OCI-LY7 (cell line): ENCODE results near the gene RC3H1. TPM values are rescaled to one million over a fixed set of nuclear protein-coding genes. Genes with fewer than 3 reads are reported as not detected.

Source experiments
- BruUV-seq: library from RNA; stranded (reverse); fragments of 400-500 nt; replicated peaks from 2 replicates; lab custom pipeline; 2021; lab: Mats Ljungman, UMichigan
- CTCF ChIA-PET: fragments of 300-600 bp; sonication (Branson Sonifier 250); formaldehyde crosslinking; loops from one replicate; lab custom pipeline; 2022; ENCODE audit warnings: antibody characterized with exemption; ENCODE audit not compliant: unreplicated experiment; lab: Charles Lee
- POLR2A ChIA-PET: fragments of 300-600 bp; sonication (Branson Sonifier 250); formaldehyde crosslinking; loops from one replicate; lab custom pipeline; 2022; ENCODE audit warnings: antibody characterized with exemption; lab: Charles Lee
- DNase-seq: peaks from one replicate; pipeline ENCODE4 v3.0.0-alpha.2; 2015; ENCODE audit warnings: low spot score
- H2AFZ ChIP-seq: fragments of 200-600 bp; sonication (generic), shearing (Covaris generic); 2 replicates; pipeline ENCODE4 v1.6.1; 2014; ENCODE audit warnings: mild to moderate bottlenecking, antibody characterized with exemption, low read length, moderate library complexity
- H3K27ac ChIP-seq: fragments of 200-600 bp; sonication (generic); 2 replicates; pipeline ENCODE4 v1.5.1; 2014; ENCODE audit warnings: mixed run types, low read depth, mild to moderate bottlenecking, moderate library complexity, low read length, inconsistent platforms; ENCODE audit not compliant: poor library complexity, severe bottlenecking
- H3K36me3 ChIP-seq: fragments of 200-600 bp; sonication (generic); 2 replicates; pipeline ENCODE4 v1.6.1; 2014; ENCODE audit warnings: mild to moderate bottlenecking, antibody characterized with exemption, low read length, moderate library complexity, mixed read lengths; ENCODE audit not compliant: insufficient read depth
- H3K4me1 ChIP-seq: fragments of 200-600 bp; sonication (generic); 2 replicates; pipeline ENCODE4 v1.5.1; 2014; ENCODE audit warnings: mild to moderate bottlenecking, low read length; ENCODE audit not compliant: insufficient read depth, poor library complexity, severe bottlenecking
- H3K4me2 ChIP-seq: fragments of 200-600 bp; sonication (generic); 2 replicates; pipeline ENCODE4 v1.6.1; 2014; ENCODE audit warnings: mild to moderate bottlenecking, low read length
- H3K4me3 ChIP-seq: fragments of 200-600 bp; sonication (generic); 2 replicates; pipeline ENCODE4 v1.5.1; 2014; ENCODE audit warnings: mild to moderate bottlenecking, low read depth, low read length; ENCODE audit not compliant: poor library complexity, severe bottlenecking
- H3K79me2 ChIP-seq: fragments of 200-600 bp; sonication (generic); 2 replicates; pipeline ENCODE4 v1.6.1; 2016; ENCODE audit warnings: low read depth, mild to moderate bottlenecking, low read length, moderate library complexity, mixed read lengths; ENCODE audit not compliant: insufficient read depth
- H3K9me2 ChIP-seq: fragments of 200-600 bp; sonication (generic); 2 replicates; pipeline ENCODE4 v1.6.1; 2016; ENCODE audit warnings: mild to moderate bottlenecking, low read length, mixed read lengths; ENCODE audit not compliant: insufficient read depth
- H3K9me3 ChIP-seq: fragments of 200-600 bp; sonication (generic); 2 replicates; pipeline ENCODE4 v1.6.1; 2014; ENCODE audit warnings: mild to moderate bottlenecking, mixed run types, low read length, mixed read lengths
- H4K20me1 ChIP-seq: fragments of 200-600 bp; sonication (generic); 2 replicates; pipeline ENCODE4 v1.6.1; 2014; ENCODE audit warnings: mild to moderate bottlenecking, antibody characterized with exemption, low read length, moderate library complexity, mixed read lengths; ENCODE audit not compliant: insufficient read depth
- CTCF ChIP-seq: fragments of 200-600 bp; sonication (generic); conservative IDR thresholded peaks from 2 replicates; pipeline ENCODE4 v1.5.1; 2014; ENCODE audit warnings: mild to moderate bottlenecking, antibody characterized with exemption, low read length, moderate library complexity, mixed read lengths
- EZH2phosphoT487 ChIP-seq: fragments of 200-600 bp; sonication (generic); IDR thresholded peaks from 2 replicates; pipeline ENCODE4 v1.6.1; 2018; ENCODE audit warnings: low read depth, borderline replicate concordance, mild to moderate bottlenecking, mixed run types, antibody characterized with exemption, low read length, moderate library complexity, mixed read lengths
- intact Hi-C: fragments of 100-400 bp; cut with micrococcal nuclease; formaldehyde crosslinking; loops from one replicate; pipeline ENCODE4 v1.10.0; 2022; ENCODE audit not compliant: unreplicated experiment
- total RNA-seq, 2 experiments: library from RNA; depleted of rRNA in 1 of 2; stranded (reverse); fragments of >200 nt in 1 of 2; shearing (Covaris generic) in 1 of 2; gene quantifications; 2 replicates each; pipeline ENCODE4 v1.2.3, GENCODE V29; 2014 to 2022

Gene RC3H1
- total RNA-seq, 2 experiments from 2014 or later = 21.0 to 34.0 TPM

DNA sequence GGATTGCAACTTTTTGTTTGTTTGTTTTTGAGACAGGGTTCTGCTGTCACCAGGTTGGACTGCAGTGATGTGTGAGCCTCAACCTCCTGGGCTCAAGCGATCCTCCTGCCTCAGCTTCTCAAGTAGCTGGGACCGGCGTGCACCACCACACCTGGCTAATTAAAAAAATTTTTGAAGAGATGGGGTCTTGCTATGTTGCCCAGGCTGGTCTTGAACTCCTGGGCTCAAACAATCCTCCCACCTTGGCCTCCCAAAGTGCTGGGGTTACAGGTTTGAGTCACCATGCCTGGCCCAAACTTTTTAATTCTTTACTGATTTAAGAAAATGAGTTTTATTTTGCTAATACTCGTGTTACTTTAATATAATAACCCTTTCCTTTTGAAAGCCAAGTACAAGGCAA lies 73.6 kb downstream of the RC3H1 start:
- peaks cover 90% of the 10 kb centered on the region for H3K36me3 ChIP-seq
- no peak overlapping the region for H3K27ac ChIP-seq
- H3K4me2 ChIP-seq = no peak overlapping the region
- H3K9me3 ChIP-seq = no peaks in the 10 kb centered on the region
- H4K20me1 ChIP-seq = no peaks in the 10 kb centered on the region
- H2AFZ ChIP-seq = no peak overlapping the region
- DNase-seq = no peak
- H3K4me1 ChIP-seq = no peaks in the 10 kb centered on the region
- H3K4me3 ChIP-seq = no peak overlapping the region
- intact Hi-C loops = no loop called here
- ChIA-PET POLR2A (no interaction called here), CTCF (no interaction called here)
- no peaks in the 10 kb centered on the region for H3K9me2 ChIP-seq
- TF ChIP-seq EZH2phosphoT487 = no peak
- TF ChIP-seq CTCF = no peak
- no TSS peak for BruUV-seq
- H3K79me2 ChIP-seq = no peaks in the 10 kb centered on the region

DNA sequence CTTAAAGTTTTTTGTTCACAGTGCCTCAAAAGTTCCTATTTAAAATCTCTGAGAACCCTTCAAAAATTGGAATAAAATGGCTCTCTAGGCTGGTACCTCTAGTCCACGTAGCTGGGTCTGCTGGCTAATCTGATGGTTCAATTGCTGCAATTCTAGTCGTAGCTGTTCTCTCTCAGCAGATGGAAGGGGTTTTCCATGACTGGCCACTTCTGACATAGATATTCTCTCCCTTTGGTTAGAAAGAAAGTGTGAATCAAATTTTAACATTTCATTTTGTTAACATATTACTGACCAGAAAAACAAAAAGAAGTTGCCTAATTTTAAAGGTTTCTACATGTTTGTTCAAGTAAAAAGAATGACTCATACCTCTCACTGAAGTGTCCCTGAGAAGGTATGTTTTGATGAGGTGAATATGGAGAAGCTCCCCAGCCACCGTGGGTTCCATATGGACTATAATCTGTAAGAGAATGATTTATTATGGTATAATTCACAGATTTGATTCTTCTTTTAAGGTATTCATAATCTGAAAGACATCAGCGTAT lies 75.7 kb downstream of the RC3H1 start:
- H3K9me3 ChIP-seq = no peaks in the 10 kb centered on the region
- DNase-seq = no peak
- no peaks in the 10 kb centered on the region for H3K79me2 ChIP-seq
- ChIA-PET POLR2A (interaction anchor here (0.6 to 1.4 kb wide), 6 partner anchors 11 to 1369 kb away, joined by 3 to 8 read pairs (median 3); no protein-coding TSS in a partner anchor), CTCF (no interaction called here)
- no peaks in the 10 kb centered on the region for H4K20me1 ChIP-seq
- no TSS peak for BruUV-seq
- H3K9me2 ChIP-seq = no peaks in the 10 kb centered on the region
- peaks cover 88% of the 10 kb centered on the region for H3K36me3 ChIP-seq
- H3K27ac ChIP-seq = no peak overlapping the region
- H3K4me1 ChIP-seq = no peaks in the 10 kb centered on the region
- no peak overlapping the region for H2AFZ ChIP-seq
- H3K4me2 ChIP-seq = no peak overlapping the region
- TF ChIP-seq EZH2phosphoT487 (no peak), CTCF (no peak)
- intact Hi-C loops = no loop called here
- no peak overlapping the region for H3K4me3 ChIP-seq

GRCh38 chr1:173937062-173937461 lies 85.1 kb downstream of the RC3H1 start:
- Histone ChIP-seq H3K4me2 (no peak overlapping the region), H3K27ac (no peak overlapping the region), H3K4me3 (no peak overlapping the region), H3K9me3 (no peaks in the 10 kb centered on the region), H3K9me2 (no peaks in the 10 kb centered on the region), H3K36me3 (peaks cover 72% of the 10 kb centered on the region), H2AFZ (no peak overlapping the region), H4K20me1 (no peaks in the 10 kb centered on the region), H3K4me1 (no peaks in the 10 kb centered on the region), H3K79me2 (no peaks in the 10 kb centered on the region)
- intact Hi-C loops = no loop called here
- no TSS peak for BruUV-seq
- CTCF ChIA-PET = interaction anchor here (0.6 kb wide), 2 partner anchors 125 to 460 kb away, joined by 3 to 6 read pairs; no protein-coding TSS in a partner anchor
- POLR2A ChIA-PET = interaction anchor here (0.6 to 0.7 kb wide), 3 partner anchors 14 to 100 kb away, joined by 3 to 5 read pairs (median 3); no protein-coding TSS in a partner anchor
- TF ChIP-seq CTCF (no peak), EZH2phosphoT487 (no peak)
- no peak for DNase-seq
